NT2/D1 (cell line): Measurements from ENCODE around the gene ITGB5.

ENCODE experiments used
- DNase-seq: peaks from one replicate; pipeline ENCODE4 v3.0.0-alpha.2; 2011; ENCODE audit warnings: low read depth, low spot score
- H3K27me3 ChIP-seq: 2 replicates; pipeline ENCODE4 v1.6.0; 2011; ENCODE audit warnings: mild to moderate bottlenecking; ENCODE audit not compliant: insufficient read length, insufficient read depth
- H3K36me3 ChIP-seq: 2 replicates; pipeline ENCODE4 v1.6.1; 2011; ENCODE audit warnings: mild to moderate bottlenecking, low read length, mixed read lengths; ENCODE audit not compliant: insufficient read depth, insufficient read length
- H3K4me1 ChIP-seq: 2 replicates; pipeline ENCODE4 v1.5.1; 2011; ENCODE audit not compliant: insufficient read depth, insufficient read length
- H3K4me3 ChIP-seq: 2 replicates; pipeline ENCODE4 v1.5.1; 2011; ENCODE audit warnings: low read depth; ENCODE audit not compliant: insufficient read length
- H3K9ac ChIP-seq: 2 replicates; pipeline ENCODE4 v1.6.0; 2011; ENCODE audit warnings: low read depth; ENCODE audit not compliant: insufficient read length
- H3K9me3 ChIP-seq: 2 replicates; pipeline ENCODE4 v1.5.1; 2011; ENCODE audit warnings: mild to moderate bottlenecking, low read length; ENCODE audit not compliant: insufficient read depth
- SUZ12 ChIP-seq: IDR thresholded peaks from 2 replicates; pipeline ENCODE4 v1.6.1; 2011; ENCODE audit not compliant: insufficient read length, insufficient read depth; ENCODE audit errors: extremely low read depth
- YY1 ChIP-seq: IDR thresholded peaks from 2 replicates; pipeline ENCODE4 v1.6.1; 2011; ENCODE audit not compliant: insufficient read length, insufficient read depth
- ZNF274 ChIP-seq: IDR thresholded peaks from 2 replicates; pipeline ENCODE4 v1.6.1; 2011; ENCODE audit warnings: mild to moderate bottlenecking, low read depth, low read length

ITGB5 gene

DNA sequence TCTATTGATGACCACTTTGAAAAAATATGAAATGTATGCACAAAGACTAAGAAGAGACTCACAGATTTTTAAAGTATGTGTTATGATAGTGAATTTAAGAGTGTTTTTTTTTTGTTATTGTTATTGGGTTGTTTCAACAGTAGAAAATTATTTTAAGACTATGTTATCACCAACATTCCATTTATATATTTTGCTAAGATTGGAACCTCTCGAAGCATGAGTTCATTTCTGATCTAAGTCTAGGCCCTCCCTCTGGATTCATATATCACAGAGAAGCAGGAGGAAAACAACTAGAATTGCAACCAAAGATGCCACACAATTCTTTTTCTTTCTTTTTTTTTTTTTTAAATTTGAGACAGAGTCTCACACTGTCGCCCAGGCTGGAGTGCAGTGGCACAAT lies 46.8 kb downstream of the ITGB5 start:
- H3K36me3 ChIP-seq, result peaks cover 75% of the 10 kb centered on the region
- H3K9me3 ChIP-seq, result no peaks in the 10 kb centered on the region
- H3K27me3 ChIP-seq, result no peaks in the 10 kb centered on the region
- no peak overlapping the region for H3K9ac ChIP-seq
- H3K4me1 ChIP-seq, result no peaks in the 10 kb centered on the region
- DNase-seq, result no peak
- H3K4me3 ChIP-seq, result no peak overlapping the region
- TF ChIP-seq YY1, result no peak
- no peak for TF ChIP-seq SUZ12
- TF ChIP-seq ZNF274, result no peak

DNA sequence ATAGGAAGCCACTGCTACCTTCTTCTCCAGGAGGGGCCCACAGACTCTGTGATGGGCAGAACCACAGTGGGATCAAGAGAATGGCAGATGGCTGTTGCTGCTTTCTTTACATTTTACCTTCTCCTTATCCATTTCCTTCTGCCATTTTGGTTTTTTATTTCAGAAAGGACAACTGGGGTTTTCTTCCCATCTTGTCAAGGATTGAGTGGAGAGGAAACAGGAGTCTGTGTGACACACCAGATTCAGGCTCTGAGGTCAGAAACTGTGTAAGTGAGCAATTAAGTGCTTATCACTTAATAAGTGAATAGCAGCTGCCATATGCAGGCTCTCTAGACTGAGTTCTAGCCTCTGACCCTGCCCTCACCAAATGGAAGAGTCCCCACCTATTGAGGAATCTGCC lies 47.3 kb downstream of the ITGB5 start:
- no peak overlapping the region for H3K9ac ChIP-seq
- H3K4me3 ChIP-seq, result no peak overlapping the region
- no peak for DNase-seq
- no peaks in the 10 kb centered on the region for H3K9me3 ChIP-seq
- H3K36me3 ChIP-seq, result peaks cover 77% of the 10 kb centered on the region
- H3K27me3 ChIP-seq, result no peaks in the 10 kb centered on the region
- no peaks in the 10 kb centered on the region for H3K4me1 ChIP-seq
- TF ChIP-seq ZNF274 (no peak), YY1 (no peak), SUZ12 (no peak)

DNA sequence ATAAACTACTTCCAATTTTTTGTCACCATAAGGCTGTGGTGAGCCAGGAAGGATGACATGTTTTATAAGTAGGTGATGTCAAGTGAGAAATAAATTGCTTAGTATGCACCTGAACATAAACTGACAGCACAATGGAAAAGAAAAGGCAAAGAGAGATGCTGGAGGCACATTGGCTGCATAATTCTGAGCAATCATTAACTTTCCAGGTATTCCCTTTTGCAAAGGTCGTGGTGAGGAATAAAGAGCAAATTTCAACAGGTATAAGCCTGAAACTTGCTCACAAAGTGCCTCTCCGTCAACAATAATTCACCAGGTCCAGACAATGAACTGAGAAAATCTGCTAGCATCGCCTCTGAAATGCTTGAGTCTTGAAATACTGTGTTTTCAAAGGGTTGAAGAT lies 48.2 kb downstream of the ITGB5 start:
- Histone ChIP-seq H3K36me3 (peaks cover 71% of the 10 kb centered on the region), H3K4me1 (no peaks in the 10 kb centered on the region), H3K27me3 (no peaks in the 10 kb centered on the region), H3K9me3 (no peaks in the 10 kb centered on the region), H3K9ac (no peak overlapping the region), H3K4me3 (no peak overlapping the region)
- no peak for TF ChIP-seq SUZ12
- TF ChIP-seq ZNF274, result no peak
- no peak for TF ChIP-seq YY1
- no peak for DNase-seq

DNA sequence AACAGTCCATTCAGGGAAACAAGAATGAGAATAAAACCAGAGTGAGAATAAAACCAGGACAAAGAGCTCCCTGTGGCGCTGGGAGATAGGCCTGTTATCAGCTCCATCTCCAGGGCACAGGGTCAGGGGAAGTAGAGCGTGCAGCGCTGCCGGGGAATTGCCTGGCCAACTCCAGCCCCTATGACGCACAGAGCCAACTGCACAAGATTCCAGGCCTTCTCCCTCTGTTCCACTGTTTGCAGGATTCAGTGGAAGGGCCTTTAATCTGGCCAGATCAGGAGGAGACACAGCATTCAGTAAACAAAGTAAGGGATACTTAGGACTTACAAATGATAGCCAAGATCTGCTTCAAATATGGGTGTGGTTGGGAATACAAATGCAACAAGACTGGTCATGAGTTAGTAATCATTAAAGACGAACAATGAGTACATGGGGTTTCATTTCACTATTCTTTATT lies 49.4 kb downstream of the ITGB5 start:
- no peak for DNase-seq
- H3K36me3 ChIP-seq, result peaks cover 70% of the 10 kb centered on the region
- no peak overlapping the region for H3K9ac ChIP-seq
- H3K4me3 ChIP-seq, result no peak overlapping the region
- TF ChIP-seq SUZ12 (no peak), YY1 (no peak), ZNF274 (no peak)
- no peaks in the 10 kb centered on the region for H3K4me1 ChIP-seq
- no peaks in the 10 kb centered on the region for H3K27me3 ChIP-seq
- no peaks in the 10 kb centered on the region; the same call in 1 of the 2 replicates for H3K9me3 ChIP-seq

DNA sequence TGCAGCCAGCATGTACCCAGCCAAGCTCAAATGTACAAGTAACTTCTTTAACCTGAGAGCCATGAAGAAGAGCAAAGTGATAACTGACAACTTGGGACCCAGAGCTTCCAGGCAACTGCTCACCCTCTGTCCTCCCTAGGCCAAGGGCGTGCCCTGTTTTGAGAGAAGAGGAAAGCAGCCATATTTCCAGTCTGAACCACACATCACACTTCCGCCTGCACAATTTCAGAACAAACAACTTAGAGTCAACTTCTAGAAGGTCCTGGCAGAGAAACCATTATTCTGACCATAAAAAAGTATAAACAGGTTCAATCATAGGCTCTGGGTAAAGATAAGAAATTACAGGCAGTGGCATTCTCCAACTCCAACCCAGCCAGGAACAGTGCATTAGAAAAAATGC lies 50.1 kb downstream of the ITGB5 start:
- H3K4me1 ChIP-seq, result no peaks in the 10 kb centered on the region
- H3K9ac ChIP-seq, result no peak overlapping the region
- H3K27me3 ChIP-seq, result no peaks in the 10 kb centered on the region
- no peak overlapping the region for H3K4me3 ChIP-seq
- H3K36me3 ChIP-seq, result peaks cover 70% of the 10 kb centered on the region
- no peak for DNase-seq
- no peaks in the 10 kb centered on the region; the same call in 1 of the 2 replicates for H3K9me3 ChIP-seq
- TF ChIP-seq SUZ12, result no peak
- TF ChIP-seq ZNF274, result no peak
- TF ChIP-seq YY1, result no peak

DNA sequence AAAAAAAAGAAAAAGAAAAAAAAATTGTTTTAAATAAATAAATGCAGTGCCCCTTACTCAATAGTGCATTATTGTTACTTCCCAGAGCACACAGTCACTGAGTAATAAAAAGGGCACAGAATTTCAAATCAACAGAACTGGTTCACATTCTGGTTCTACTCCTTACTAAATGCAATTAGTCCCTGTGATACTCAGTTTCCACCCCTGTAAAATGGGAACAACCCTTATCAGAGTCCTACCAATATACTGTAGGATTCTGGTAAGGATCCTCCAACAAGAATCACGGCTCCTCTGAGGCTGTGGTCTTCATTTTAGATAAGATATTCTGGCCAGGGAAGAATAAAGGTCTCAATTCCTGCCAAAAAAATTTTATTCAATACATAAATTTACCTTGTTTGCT lies 50.7 kb downstream of the ITGB5 start:
- no peaks in the 10 kb centered on the region for H3K27me3 ChIP-seq
- H3K4me3 ChIP-seq, result no peak overlapping the region
- H3K9ac ChIP-seq, result no peak overlapping the region
- H3K36me3 ChIP-seq, result peaks cover 70% of the 10 kb centered on the region
- no peak for DNase-seq
- TF ChIP-seq SUZ12, result no peak
- TF ChIP-seq YY1, result no peak
- TF ChIP-seq ZNF274, result no peak
- H3K4me1 ChIP-seq, result no peaks in the 10 kb centered on the region
- H3K9me3 ChIP-seq, result no peaks in the 10 kb centered on the region; the same call in 1 of the 2 replicates

DNA sequence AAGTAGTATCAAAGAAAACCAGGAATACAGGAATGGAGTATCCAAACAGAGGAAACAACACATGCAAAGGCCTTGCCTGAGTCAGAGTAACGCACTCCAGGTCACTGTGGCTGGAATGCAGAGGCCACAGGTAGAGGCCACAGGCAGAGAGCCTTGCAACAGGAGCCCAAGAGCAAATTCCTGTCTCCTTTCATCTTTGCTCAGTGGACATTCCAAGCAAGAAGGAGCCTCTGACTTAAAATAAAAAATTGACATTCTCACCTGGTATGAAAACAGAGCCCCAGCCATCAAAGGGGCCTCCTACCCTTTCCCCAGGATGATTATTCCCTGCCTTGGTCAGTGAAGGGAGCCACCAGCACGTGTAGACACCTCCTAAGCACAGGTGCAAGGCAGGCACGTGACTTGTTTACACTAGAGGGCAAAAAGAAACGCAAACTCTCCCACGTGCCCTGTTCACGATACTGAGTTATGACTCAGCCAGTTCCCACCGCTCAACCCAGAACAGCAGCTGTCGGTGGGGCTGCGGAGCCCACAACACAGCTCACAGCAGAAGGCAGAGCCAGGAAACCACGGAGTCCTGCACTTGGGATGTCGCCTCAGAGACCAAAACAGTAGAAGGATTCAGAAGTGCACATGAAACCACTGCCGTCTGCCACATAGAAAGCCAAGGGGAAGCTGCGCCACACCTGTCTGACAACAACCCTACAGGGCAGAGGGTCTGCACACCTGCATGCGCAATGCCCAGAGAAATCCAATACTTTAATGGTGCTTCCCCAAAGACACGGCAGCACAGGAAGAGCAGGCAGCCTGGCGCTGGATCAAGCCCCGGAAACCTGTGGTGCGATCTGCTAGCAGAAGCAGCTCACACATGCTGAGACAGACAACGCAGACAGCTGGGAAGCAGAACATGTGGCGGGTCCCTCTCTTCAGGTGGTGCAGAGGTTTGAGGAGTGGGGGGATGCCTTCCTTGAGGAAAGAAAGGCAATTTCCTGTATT lies 52.1 kb downstream of the ITGB5 start:
- no peak overlapping the region for H3K9ac ChIP-seq
- no peak for DNase-seq
- H3K4me1 ChIP-seq, result no peaks in the 10 kb centered on the region
- no peak overlapping the region for H3K4me3 ChIP-seq
- H3K36me3 ChIP-seq, result peaks cover 69% of the 10 kb centered on the region
- no peaks in the 10 kb centered on the region; the same call in 1 of the 2 replicates for H3K9me3 ChIP-seq
- H3K27me3 ChIP-seq, result no peaks in the 10 kb centered on the region
- no peak for TF ChIP-seq ZNF274
- TF ChIP-seq SUZ12, result no peak
- TF ChIP-seq YY1, result no peak
